B cell (primary cell): Measurements from ENCODE around the gene RRP12. TPM values are rescaled to one million over a fixed set of nuclear protein-coding genes. Genes with fewer than 3 reads are reported as not detected.

Experiments
- ATAC-seq: fragments of 200-7000 bp; cut with Tn5 transposase; one replicate; pipeline ENCODE4 v1.10.0; 2021; ENCODE audit warnings: low read depth, mild to moderate bottlenecking, moderate number of reproducible peaks, moderate library complexity
- CTCF ChIA-PET: fragments of 350-600 bp; sonication (Branson Sonifier 250); formaldehyde crosslinking; loops from one replicate; lab custom pipeline; 2021; ENCODE audit warnings: antibody characterized with exemption, inconsistent platforms; lab: Charles Lee
- POLR2A ChIA-PET: fragments of 350-600 bp; sonication (Branson Sonifier 250); formaldehyde crosslinking; loops from one replicate; lab custom pipeline; 2021; ENCODE audit warnings: antibody characterized with exemption; lab: Charles Lee
- DNase-seq: peaks from one replicate; pipeline ENCODE4 v3.0.0; 2013
- H2AFZ ChIP-seq: 2 replicates; pipeline ENCODE4 v1.6.1; 2012; ENCODE audit warnings: mild to moderate bottlenecking, low read depth, low read length; ENCODE audit not compliant: insufficient read depth, poor library complexity, severe bottlenecking
- H3K27ac ChIP-seq, 2 donors: 1 replicate in 1 of 2; 2 replicates in 1 of 2; pipeline ENCODE4 v1.5.1; 2012 to 2013; ENCODE audit warnings: low read length in 2 of 2, mild to moderate bottlenecking in 2 of 2, moderate library complexity in 1 of 2
- H3K27me3 ChIP-seq, 4 experiments: fragments of 200-600 bp in 1 of 4; sonication (generic) in 1 of 4; replicated peaks in 1 of 4; 1 replicate in 2 of 4; 2 replicates in 2 of 4; pipeline versions ENCODE4 v1.6.1 to v1.7.0; 2013 to 2016; ENCODE audit warnings: low read length in 3 of 4, mild to moderate bottlenecking in 2 of 4, mixed read lengths in 1 of 4, moderate library complexity in 1 of 4; ENCODE audit not compliant: insufficient read depth in 4 of 4, control insufficient read depth in 3 of 4; ENCODE audit errors: control extremely low read depth in 1 of 4
- H3K36me3 ChIP-seq, 2 experiments: replicated peaks in 1 of 2; 1 replicate in 1 of 2; 2 replicates in 1 of 2; pipeline versions ENCODE4 v1.6.1 to v1.7.1; 2013; ENCODE audit warnings: low read length in 1 of 2; ENCODE audit not compliant: insufficient read depth in 2 of 2, control insufficient read depth in 1 of 2; ENCODE audit errors: control extremely low read depth in 1 of 2, extremely low read depth in 1 of 2
- H3K4me1 ChIP-seq, 2 donors: fragments of 200-600 bp in 1 of 2; sonication (generic) in 1 of 2; 1 replicate in 1 of 2; 2 replicates in 1 of 2; pipeline versions ENCODE4 v1.5.1 to v1.6.1; 2013 to 2017; ENCODE audit warnings: low read length in 2 of 2; ENCODE audit not compliant: control insufficient read depth in 2 of 2, insufficient read depth in 2 of 2
- H3K4me2 ChIP-seq: replicated peaks from 2 replicates; pipeline ENCODE3; 2012; ENCODE audit warnings: mild to moderate bottlenecking, low read depth, low read length; ENCODE audit not compliant: poor library complexity, severe bottlenecking
- H3K4me3 ChIP-seq, 5 experiments: fragments of 200-600 bp in 1 of 5; sonication (generic) in 1 of 5; 1 replicate in 3 of 5; 2 replicates in 2 of 5; pipeline versions ENCODE4 v1.5.1 to v1.7.0; 2011 to 2016; ENCODE audit warnings: low read length in 4 of 5, mild to moderate bottlenecking in 4 of 5, low read depth in 2 of 5, control low read depth in 1 of 5, moderate library complexity in 1 of 5; ENCODE audit not compliant: insufficient read depth in 1 of 5; ENCODE audit errors: control extremely low read depth in 1 of 5, extremely low read depth in 1 of 5
- H3K79me2 ChIP-seq: fragments of 200-600 bp; sonication (generic); one replicate; pipeline ENCODE4 v1.6.0; 2016; ENCODE audit warnings: low read length; ENCODE audit not compliant: control insufficient read depth, insufficient read depth
- H3K9ac ChIP-seq: fragments of 200-600 bp; sonication (generic); 2 replicates; pipeline ENCODE4 v1.6.1; 2017; ENCODE audit warnings: mild to moderate bottlenecking, low read length, moderate library complexity
- H3K9me3 ChIP-seq, 3 donors: one replicate each; pipeline versions ENCODE4 v1.6.1 to v1.7.1; 2013; ENCODE audit warnings: low read length in 2 of 3; ENCODE audit not compliant: control insufficient read depth in 2 of 3, insufficient read depth in 1 of 3; ENCODE audit errors: control extremely low read depth in 1 of 3
- H4K20me1 ChIP-seq: 2 replicates; pipeline ENCODE4 v1.6.0; 2012; ENCODE audit warnings: mild to moderate bottlenecking, low read length; ENCODE audit not compliant: insufficient read depth, control insufficient read depth, poor library complexity, severe bottlenecking
- H3K27ac Mint-ChIP-seq: one replicate; pipeline ENCODE4 v1.8.0; 2021; ENCODE audit warnings: mixed read lengths
- H3K27me3 Mint-ChIP-seq: one replicate; pipeline ENCODE4 v1.8.0; 2021; ENCODE audit warnings: mixed read lengths
- H3K4me1 Mint-ChIP-seq: one replicate; pipeline ENCODE4 v1.8.0; 2021; ENCODE audit warnings: mixed read lengths
- H3K4me3 Mint-ChIP-seq: one replicate; pipeline ENCODE4 v1.8.0; 2021; ENCODE audit warnings: mixed read lengths
- H3K9me3 Mint-ChIP-seq: one replicate; pipeline ENCODE4 v1.8.0; 2022; ENCODE audit warnings: mixed read lengths; ENCODE audit not compliant: insufficient read depth
- CTCF ChIP-seq: fragments of 200-600 bp; IDR thresholded peaks from one replicate; pipeline ENCODE4 v1.8.0; 2022; ENCODE audit warnings: antibody characterized with exemption, mild to moderate bottlenecking
- EZH2 ChIP-seq: IDR thresholded peaks from 2 replicates; pipeline ENCODE4 v1.6.1; 2012; ENCODE audit warnings: borderline replicate concordance, low read depth, mild to moderate bottlenecking, moderate library complexity, low read length; ENCODE audit not compliant: insufficient read depth, poor library complexity, severe bottlenecking
- WGBS: methylation state at CpG from one replicate; pipeline ENCODE4 v1.1.5; 2013; ENCODE audit warnings: missing lambda C conversion rate; ENCODE audit not compliant: insufficient coverage; 5-methylcytosine and 5-hydroxymethylcytosine counted together
- intact Hi-C: fragments of 100-400 bp; cut with micrococcal nuclease; formaldehyde crosslinking; loops from one replicate; pipeline ENCODE4 v1.10.0; 2022
- polyA plus RNA-seq: library from polyadenylated mRNA; depleted of rRNA; stranded (reverse); fragments of >200 nt; gene quantifications from 2 replicates; pipeline ENCODE4 v1.2.3, GENCODE V29; 2012
- total RNA-seq, 2 donors: library from RNA; stranded (reverse); fragments of 120-200 nt in 1 of 2; gene quantifications; 1 replicate in 1 of 2; 2 replicates in 1 of 2; pipeline versions ENCODE4 v1.2.3 to v1.2.4, GENCODE V29; 2013 to 2022

RRP12 gene
- total and polyA plus RNA-seq, 2 donors (not counting 1 experiment from before 2014, with no cell fraction given) = 19.3 to 35.7 TPM

DNA sequence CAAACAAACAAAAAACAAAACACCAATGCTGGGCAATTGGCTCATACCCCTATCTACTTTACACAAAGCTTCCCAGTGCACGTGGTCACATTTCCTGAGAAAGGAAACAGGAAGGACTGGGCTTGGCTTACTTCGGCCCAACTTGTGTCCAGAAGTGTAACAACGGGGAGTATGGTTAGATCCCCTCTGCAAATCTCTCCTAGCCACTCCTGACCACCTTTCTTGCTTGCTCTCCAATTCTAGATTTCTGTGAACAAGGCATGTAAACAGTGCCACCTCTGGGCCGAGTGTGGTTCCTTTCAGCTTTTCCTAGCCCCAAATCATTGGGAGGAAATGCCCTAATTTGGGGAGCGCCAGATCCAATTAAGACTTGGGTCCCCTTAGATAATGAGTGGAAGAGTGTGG, 45.6 kb downstream of the RRP12 start:
- intact Hi-C loops = loop anchor here (2.0 kb wide), 1 partner anchor 77 kb away; no protein-coding TSS in a partner anchor
- H3K79me2 ChIP-seq = no peaks in the 10 kb centered on the region
- no peak overlapping the region for H2AFZ ChIP-seq
- DNase-seq (peak; percentile 38), ATAC-seq (peak; percentile 36)
- no peak overlapping the region for H3K4me2 ChIP-seq
- H3K9me3 Mint-ChIP-seq = no peaks in the 10 kb centered on the region
- no peak overlapping the region for H3K4me3 ChIP-seq
- no peak overlapping the region for H3K27ac Mint-ChIP-seq
- H3K9me3 ChIP-seq = no peaks in the 10 kb centered on the region
- H4K20me1 ChIP-seq = no peaks in the 10 kb centered on the region
- POLR2A ChIA-PET = no interaction called here
- CTCF ChIA-PET = interaction anchor here (0.8 to 6.4 kb wide), 5 partner anchors 36 to 283 kb away, joined by 3 to 55 read pairs (median 5); partner anchors contain the start of gene FRAT1
- H3K4me1 Mint-ChIP-seq = no peaks in the 10 kb centered on the region
- no peaks in the 10 kb centered on the region for H3K27me3 ChIP-seq
- H3K27ac ChIP-seq = no peak overlapping the region
- H3K27me3 Mint-ChIP-seq = no peaks in the 10 kb centered on the region
- H3K4me1 ChIP-seq = peaks cover 0 to 6% of the 10 kb centered on the region in 2 donors
- peaks cover 0 to 16% of the 10 kb centered on the region in 2 experiments for H3K36me3 ChIP-seq
- 50% methylated on average over 3 of the region's 5 CpGs for WGBS
- no peak overlapping the region for H3K9ac ChIP-seq
- H3K4me3 Mint-ChIP-seq = no peak overlapping the region
- no peak for TF ChIP-seq CTCF

DNA sequence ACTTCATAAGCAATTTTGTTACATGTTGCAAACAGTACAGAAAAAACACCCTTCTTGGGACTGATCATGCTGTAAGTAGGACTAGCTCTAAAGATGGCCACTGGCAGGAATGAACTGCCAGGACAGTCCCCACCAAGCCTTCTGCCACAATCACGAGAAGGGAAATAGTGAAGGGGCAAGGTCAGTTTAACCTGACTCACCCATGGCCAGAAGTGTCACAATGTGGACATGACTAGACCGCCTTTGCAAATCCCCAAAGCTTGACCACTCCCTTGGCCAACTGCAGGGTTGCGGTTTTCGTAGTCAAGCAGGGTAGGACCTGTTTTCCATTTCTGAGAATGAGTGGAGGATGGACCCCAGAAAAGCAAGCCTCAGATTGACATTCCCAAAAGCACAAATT, 47.2 kb downstream of the RRP12 start:
- Mint-ChIP-seq H3K4me3 (no peak overlapping the region), H3K4me1 (no peaks in the 10 kb centered on the region), H3K27me3 (no peaks in the 10 kb centered on the region), H3K9me3 (no peaks in the 10 kb centered on the region), H3K27ac (no peak overlapping the region)
- no peaks in the 10 kb centered on the region for H4K20me1 ChIP-seq
- H3K9me3 ChIP-seq = no peaks in the 10 kb centered on the region
- no peak overlapping the region for H3K4me3 ChIP-seq
- H3K4me2 ChIP-seq = no peak overlapping the region
- no peak overlapping the region for H3K9ac ChIP-seq
- POLR2A ChIA-PET = no interaction called here
- ATAC-seq (no peak), DNase-seq (no peak)
- no peak overlapping the region for H3K27ac ChIP-seq
- intact Hi-C loops = loop anchor here (2.0 kb wide), 1 partner anchor 75 kb away; no protein-coding TSS in a partner anchor
- peaks cover 0 to 6% of the 10 kb centered on the region in 2 donors for H3K4me1 ChIP-seq
- TF ChIP-seq EZH2 (no peak), CTCF (no peak)
- WGBS = no CpG with 5 or more reads among the region's 4 CpGs
- H2AFZ ChIP-seq = no peak overlapping the region
- no peaks in the 10 kb centered on the region for H3K27me3 ChIP-seq
- CTCF ChIA-PET = interaction anchor here (0.6 to 6.4 kb wide), 3 partner anchors 10 to 1237 kb away, joined by 3 to 55 read pairs (median 4); no protein-coding TSS in a partner anchor
- no peaks in the 10 kb centered on the region for H3K79me2 ChIP-seq
- peaks cover 0 to 7% of the 10 kb centered on the region in 2 experiments for H3K36me3 ChIP-seq
